Measurements from ENCODE around the gene AP3B1. TPM values are rescaled to one million over a fixed set of nuclear protein-coding genes. Genes with fewer than 3 reads are reported as not detected.

AP3B1 gene
- total RNA-seq: 10 to 100 TPM; 39.0 to 50.4 TPM
- polyA plus RNA-seq: 10 to 100 TPM; 26.4 to 27.6 TPM
- long read RNA-seq, donor 1, full-length matches to known transcripts: 7 of 7 reads
- long read RNA-seq, donor 1, partial matches to known transcripts: 0 of 7 reads
- long read RNA-seq, donor 1, other reads (novel, unspliced or antisense): 0 of 7 reads
- long read RNA-seq, donor 2: 0 reads
- long read RNA-seq, donor 3, full-length matches to known transcripts: 2 of 7 reads
- long read RNA-seq, donor 3, partial matches to known transcripts: 5 of 7 reads
- long read RNA-seq, donor 3, other reads (novel, unspliced or antisense): 0 of 7 reads
- long read RNA-seq, donor 4: 0 reads
- long read RNA-seq, donor 5, full-length matches to known transcripts: 6 of 11 reads
- long read RNA-seq, donor 5, partial matches to known transcripts: 5 of 11 reads
- long read RNA-seq, donor 5, other reads (novel, unspliced or antisense): 0 of 11 reads

- 0 to 1% methylated on average over 53 of the region's 53 CpGs for WGBS, 2 donors
Measured at GRCh38 chr5:78294248-78295034, at the start of gene AP3B1. AP3B1 (minus strand) TSS chr5:78294698; CDS start chr5:78294579, 119 bp downstream.

GRCh38 chr5:78341440-78341839 lies 46.9 kb upstream of the AP3B1 start:
- Histone ChIP-seq H3K9ac (ENCODE audit: insufficient read depth in 1 of 2, low read length in 2 of 2) (no peak overlapping the region), H3K36me3 (ENCODE audit: control insufficient read depth in 4 of 4, insufficient read depth in 4 of 4, low read length in 4 of 4) (no peaks in the 10 kb centered on the region), H3K27me3 (ENCODE audit: control insufficient read depth in 3 of 3, insufficient read depth in 3 of 3, low read length in 2 of 3) (no peaks in the 10 kb centered on the region), H3K4me3 (no peak overlapping the region), H3K27ac (ENCODE audit: low read depth in 1 of 2, low read length in 1 of 2) (no peak overlapping the region), H3K4me1 (ENCODE audit: control insufficient read depth in 5 of 5, insufficient read depth in 5 of 5, low read length in 5 of 5) (peaks cover 0 to 8% (median 0%) of the 10 kb centered on the region in 5 donors), H3K9me3 (ENCODE audit: control insufficient read depth in 4 of 4, insufficient read depth in 3 of 4, low read length in 3 of 4) (peaks cover 0 to 5% (median 1%) of the 10 kb centered on the region in 4 donors)
- ATAC-seq (ENCODE audit: insufficient read depth, low FRiP score): no peak
- TF ChIP-seq CTCF (IDR thresholded peaks at IDR 0.05; ENCODE audit: control extremely low read depth, extremely low read depth): no peak
- WGBS, 2 donors: 66 to 84% methylated on average over 3 of the region's 3 CpGs
- no peak for DNase-seq

More at GRCh38 chr5:78294248-78295034, at the start of gene AP3B1:
- Histone ChIP-seq H3K27ac (ENCODE audit: low read depth in 1 of 2, low read length in 1 of 2) (peak within 1 kb of the TSS; percentile 96), H3K4me3 (peak within 1 kb of the TSS; percentile 89), H3K9ac (ENCODE audit: insufficient read depth in 1 of 2, low read length in 2 of 2) (peak within 1 kb of the TSS; percentile 93), H3K4me1 (ENCODE audit: control insufficient read depth in 5 of 5, insufficient read depth in 5 of 5, low read length in 5 of 5) (peaks cover 0 to 13% (median 6%) of the 10 kb centered on the region in 5 donors), H3K27me3 (ENCODE audit: control insufficient read depth in 3 of 3, insufficient read depth in 3 of 3, low read length in 2 of 3) (peaks cover 0 to 17% (median 7%) of the 10 kb centered on the region in 3 donors), H3K36me3 (ENCODE audit: control insufficient read depth in 4 of 4, insufficient read depth in 4 of 4, low read length in 4 of 4) (no peaks in the 10 kb centered on the region), H3K9me3 (ENCODE audit: control insufficient read depth in 4 of 4, insufficient read depth in 3 of 4, low read length in 3 of 4) (no peaks in the 10 kb centered on the region)
- ATAC-seq (ENCODE audit: insufficient read depth, low FRiP score): peak; percentile 99
- peak; percentile 99 for DNase-seq
- no peak for TF ChIP-seq CTCF (IDR thresholded peaks at IDR 0.05; ENCODE audit: control extremely low read depth, extremely low read depth)

- TF ChIP-seq CTCF (IDR thresholded peaks at IDR 0.05; ENCODE audit: control extremely low read depth, extremely low read depth): no peak
- ATAC-seq (ENCODE audit: insufficient read depth, low FRiP score): no peak
- no peak overlapping the region for H3K4me3 ChIP-seq
- no peak overlapping the region for H3K9ac ChIP-seq (ENCODE audit: insufficient read depth in 1 of 2, low read length in 2 of 2)
- H3K27ac ChIP-seq (ENCODE audit: low read depth in 1 of 2, low read length in 1 of 2): no peak overlapping the region
- no peak for DNase-seq
- no peaks in the 10 kb centered on the region for H3K36me3 ChIP-seq (ENCODE audit: control insufficient read depth in 4 of 4, insufficient read depth in 4 of 4, low read length in 4 of 4)
- H3K4me1 ChIP-seq (ENCODE audit: control insufficient read depth in 5 of 5, insufficient read depth in 5 of 5, low read length in 5 of 5): no peaks in the 10 kb centered on the region
- WGBS, 2 donors: 56 to 66% methylated on average over 5 of the region's 5 CpGs
- peaks cover 0 to 5% (median 1%) of the 10 kb centered on the region in 4 donors for H3K9me3 ChIP-seq (ENCODE audit: control insufficient read depth in 4 of 4, insufficient read depth in 3 of 4, low read length in 3 of 4)
- H3K27me3 ChIP-seq (ENCODE audit: control insufficient read depth in 3 of 3, insufficient read depth in 3 of 3, low read length in 2 of 3): no peaks in the 10 kb centered on the region
Measured at GRCh38 chr5:78339617-78340436, 45.3 kb upstream of the AP3B1 start.
